HepG2 (cell line): ENCODE results near the gene FUBP3. TPM values are rescaled to one million over a fixed set of nuclear protein-coding genes. Genes with fewer than 3 reads are reported as not detected.

Experiments
- CBFB ChIP-seq: sonication (generic); formaldehyde crosslinking; IDR thresholded peaks from 2 replicates; pipeline ENCODE4 v1.4.0; 2020; ENCODE audit warnings: missing genetic modification reagents
- CENPT ChIP-seq: sonication (generic); formaldehyde crosslinking; IDR thresholded peaks from 2 replicates; pipeline ENCODE4 v1.8.0; 2022; ENCODE audit warnings: low read depth, mild to moderate bottlenecking, moderate library complexity, missing genetic modification reagents
- FOXK1 ChIP-seq: sonication (generic); formaldehyde crosslinking; IDR thresholded peaks from 2 replicates; pipeline ENCODE4 v1.4.0; 2020; ENCODE audit warnings: low read depth, missing genetic modification reagents, borderline replicate concordance
- HMG20B ChIP-seq: conservative IDR thresholded peaks from 2 replicates; pipeline ENCODE4 v1.6.1; 2016; ENCODE audit warnings: missing genetic modification reagents, missing compliant biosample characterization
- MATR3 ChIP-seq: sonication (generic); formaldehyde crosslinking; IDR thresholded peaks from 2 replicates; pipeline ENCODE4 v1.4.0; 2020; ENCODE audit warnings: missing genetic modification reagents
- MXD4 ChIP-seq: IDR thresholded peaks from 2 replicates; pipeline ENCODE4 v1.6.1; 2016; ENCODE audit warnings: mild to moderate bottlenecking, missing biosample characterization, missing genetic modification reagents
- PHF20 ChIP-seq: sonication (generic); formaldehyde crosslinking; IDR thresholded peaks from 2 replicates; pipeline ENCODE4 v1.5.0; 2020; ENCODE audit warnings: mild to moderate bottlenecking, missing genetic modification reagents
- PLRG1 ChIP-seq: fragments of 450-650 bp; conservative IDR thresholded peaks from 2 replicates; pipeline ENCODE4 v1.6.1; 2016
- POLR2AphosphoS5 ChIP-seq: IDR thresholded peaks from 2 replicates; pipeline ENCODE4 v1.6.1; 2012; ENCODE audit warnings: low read depth, low read length
- RBFOX2 ChIP-seq: fragments of 200-400 bp; formaldehyde crosslinking; IDR thresholded peaks from 2 replicates; pipeline ENCODE4 v1.6.1; 2017; ENCODE audit warnings: low read depth, mild to moderate bottlenecking, low read length
- SIN3A ChIP-seq: IDR thresholded peaks from 2 replicates; pipeline ENCODE4 v1.6.1; 2011; ENCODE audit warnings: low read depth, mild to moderate bottlenecking, control low read depth, low read length, borderline replicate concordance
- SMAD1 ChIP-seq: sonication (generic); formaldehyde crosslinking; IDR thresholded peaks from 2 replicates; pipeline ENCODE4 v1.4.0; 2020; ENCODE audit warnings: missing genetic modification reagents, low read depth, mild to moderate bottlenecking, borderline replicate concordance
- SMARCE1 ChIP-seq: fragments of 450-650 bp; IDR thresholded peaks from 2 replicates; pipeline ENCODE4 v1.6.1; 2017; ENCODE audit warnings: borderline replicate concordance
- SRY ChIP-seq: sonication (generic); formaldehyde crosslinking; IDR thresholded peaks from 2 replicates; pipeline ENCODE4 v1.8.0; 2022; ENCODE audit warnings: mild to moderate bottlenecking, missing genetic modification reagents
- SSRP1 ChIP-seq: IDR thresholded peaks from 2 replicates; pipeline ENCODE4 v1.6.1; 2016; ENCODE audit warnings: control low read depth
- TEAD3 ChIP-seq: optimal IDR thresholded peaks from 2 replicates; pipeline ENCODE3; 2016; ENCODE audit warnings: borderline replicate concordance
- ZNF333 ChIP-seq: sonication (generic); formaldehyde crosslinking; IDR thresholded peaks from 2 replicates; pipeline ENCODE4 v1.4.0; 2020; ENCODE audit warnings: mild to moderate bottlenecking, missing genetic modification reagents, borderline replicate concordance
- ZNF549 ChIP-seq: sonication (generic); formaldehyde crosslinking; IDR thresholded peaks from 2 replicates; pipeline ENCODE4 v1.5.0; 2020; ENCODE audit warnings: missing genetic modification reagents
- ZUFSP ChIP-seq: sonication (generic); formaldehyde crosslinking; IDR thresholded peaks from 2 replicates; pipeline ENCODE4 v1.9.0; 2021; ENCODE audit warnings: missing genetic modification reagents, mild to moderate bottlenecking, borderline replicate concordance
- polyA plus RNA-seq, 8 experiments: library from polyadenylated mRNA; depleted of rRNA in 3 of 8; stranded (reverse) in 7 of 8; unstranded in 1 of 8; fragments of >200 nt; fragmentation: Illumina TruSeq in 4 of 8; extraction: Trizol in 4 of 8; gene quantifications; 2 replicates each; pipeline versions ENCODE4 v1.2.1 to v1.2.3, GENCODE V29; 2011 to 2016; ENCODE audit warnings: low read depth in 4 of 8, missing spikeins in 1 of 8, mixed read lengths in 1 of 8; ENCODE audit not compliant: insufficient read depth in 1 of 8
- total RNA-seq, 5 experiments: library from RNA; depleted of rRNA; stranded (reverse); fragments of >200 nt; fragmentation: Illumina TruSeq; extraction: Trizol; gene quantifications; 2 replicates each; pipeline ENCODE4 v1.2.3, GENCODE V29; 2016; ENCODE audit warnings: low read depth in 1 of 5
- TF ChIP-seq, protein P1 (sequence below): sonication (generic); formaldehyde crosslinking; IDR thresholded peaks from 2 replicates; pipeline ENCODE4 v1.5.1; 2020; ENCODE audit warnings: mild to moderate bottlenecking, missing genetic modification reagents, moderate library complexity
- TF ChIP-seq, protein P2 (sequence below): IDR thresholded peaks from 2 replicates; pipeline ENCODE4 v1.6.1; 2016; ENCODE audit warnings: mild to moderate bottlenecking, missing biosample characterization, missing genetic modification reagents
- TF ChIP-seq, protein P3 (sequence below): sonication (generic); formaldehyde crosslinking; IDR thresholded peaks from 2 replicates; pipeline ENCODE4 v1.5.0; 2020; ENCODE audit warnings: missing genetic modification reagents
- TF ChIP-seq, protein P4 (sequence below): sonication (generic); formaldehyde crosslinking; conservative IDR thresholded peaks from 2 replicates; pipeline ENCODE4 v1.4.0; 2020; ENCODE audit warnings: missing genetic modification reagents

The FUBP3 gene
- total and polyA plus RNA-seq, 2 of the 13 experiments (the other 11 are each of a cell fraction or from before 2014, with no cell fraction given) = 28.7 to 40.0 TPM

DNA sequence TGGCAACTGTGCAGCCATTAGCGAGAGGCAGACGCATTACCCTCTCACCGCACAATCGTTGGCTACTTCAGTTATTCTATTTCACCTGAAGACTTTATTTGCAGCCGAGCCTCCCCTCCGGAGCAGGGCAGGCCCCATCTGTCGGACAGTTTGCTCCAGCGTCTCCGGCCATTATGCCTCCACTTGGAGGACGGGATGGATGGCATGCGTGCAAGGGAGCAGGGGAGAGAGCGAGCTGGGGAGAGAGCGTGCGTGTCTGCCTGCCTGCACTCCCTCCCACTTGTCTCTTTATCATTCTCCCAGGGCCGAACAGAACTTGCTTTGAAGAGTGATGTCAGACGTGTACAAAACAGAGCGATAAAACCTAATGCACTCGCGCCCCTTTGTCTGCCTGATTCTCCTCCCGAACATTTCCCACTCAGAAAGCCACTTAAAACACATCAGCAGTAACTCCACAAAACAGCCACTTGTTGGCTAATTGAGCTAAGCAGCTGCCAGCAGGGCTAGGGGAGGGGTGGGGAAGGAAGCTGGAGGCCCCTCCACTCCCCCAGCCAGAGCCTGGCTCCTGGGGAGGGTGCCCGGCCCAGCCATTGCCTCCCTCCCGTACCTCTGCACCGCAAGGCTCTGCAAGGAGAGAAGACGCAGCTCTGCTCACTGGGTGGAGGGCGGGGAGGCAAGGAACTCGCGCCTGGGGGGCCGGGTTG is 43.4 kb upstream of the FUBP3 start (continued):
- TF ChIP-seq, protein P1, sequence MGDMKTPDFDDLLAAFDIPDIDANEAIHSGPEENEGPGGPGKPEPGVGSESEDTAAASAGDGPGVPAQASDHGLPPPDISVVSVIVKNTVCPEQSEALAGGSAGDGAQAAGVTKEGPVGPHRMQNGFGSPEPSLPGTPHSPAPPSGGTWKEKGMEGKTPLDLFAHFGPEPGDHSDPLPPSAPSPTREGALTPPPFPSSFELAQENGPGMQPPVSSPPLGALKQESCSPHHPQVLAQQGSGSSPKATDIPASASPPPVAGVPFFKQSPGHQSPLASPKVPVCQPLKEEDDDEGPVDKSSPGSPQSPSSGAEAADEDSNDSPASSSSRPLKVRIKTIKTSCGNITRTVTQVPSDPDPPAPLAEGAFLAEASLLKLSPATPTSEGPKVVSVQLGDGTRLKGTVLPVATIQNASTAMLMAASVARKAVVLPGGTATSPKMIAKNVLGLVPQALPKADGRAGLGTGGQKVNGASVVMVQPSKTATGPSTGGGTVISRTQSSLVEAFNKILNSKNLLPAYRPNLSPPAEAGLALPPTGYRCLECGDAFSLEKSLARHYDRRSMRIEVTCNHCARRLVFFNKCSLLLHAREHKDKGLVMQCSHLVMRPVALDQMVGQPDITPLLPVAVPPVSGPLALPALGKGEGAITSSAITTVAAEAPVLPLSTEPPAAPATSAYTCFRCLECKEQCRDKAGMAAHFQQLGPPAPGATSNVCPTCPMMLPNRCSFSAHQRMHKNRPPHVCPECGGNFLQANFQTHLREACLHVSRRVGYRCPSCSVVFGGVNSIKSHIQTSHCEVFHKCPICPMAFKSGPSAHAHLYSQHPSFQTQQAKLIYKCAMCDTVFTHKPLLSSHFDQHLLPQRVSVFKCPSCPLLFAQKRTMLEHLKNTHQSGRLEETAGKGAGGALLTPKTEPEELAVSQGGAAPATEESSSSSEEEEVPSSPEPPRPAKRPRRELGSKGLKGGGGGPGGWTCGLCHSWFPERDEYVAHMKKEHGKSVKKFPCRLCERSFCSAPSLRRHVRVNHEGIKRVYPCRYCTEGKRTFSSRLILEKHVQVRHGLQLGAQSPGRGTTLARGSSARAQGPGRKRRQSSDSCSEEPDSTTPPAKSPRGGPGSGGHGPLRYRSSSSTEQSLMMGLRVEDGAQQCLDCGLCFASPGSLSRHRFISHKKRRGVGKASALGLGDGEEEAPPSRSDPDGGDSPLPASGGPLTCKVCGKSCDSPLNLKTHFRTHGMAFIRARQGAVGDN (CRISPR knock-in tag) = peak; percentile 85
- TF ChIP-seq ZNF549 (no peak), ZNF333 (CRISPR knock-in tag) (no peak), SRY (CRISPR knock-in tag) (no peak), POLR2AphosphoS5 (no peak), PLRG1 (no peak), PHF20 (CRISPR knock-in tag) (no peak), RBFOX2 (no peak), MXD4 (CRISPR knock-in tag) (no peak), CENPT (CRISPR knock-in tag) (no peak), SSRP1 (CRISPR knock-in tag) (no peak), CBFB (no peak), SMAD1 (CRISPR knock-in tag) (no peak), HMG20B (CRISPR knock-in tag) (no peak), ZUFSP (no peak), MATR3 (CRISPR knock-in tag) (no peak), SMARCE1 (no peak), FOXK1 (no peak), SIN3A (no peak), TEAD3 (CRISPR knock-in tag) (peak; percentile 33)
- TF ChIP-seq, protein P2, sequence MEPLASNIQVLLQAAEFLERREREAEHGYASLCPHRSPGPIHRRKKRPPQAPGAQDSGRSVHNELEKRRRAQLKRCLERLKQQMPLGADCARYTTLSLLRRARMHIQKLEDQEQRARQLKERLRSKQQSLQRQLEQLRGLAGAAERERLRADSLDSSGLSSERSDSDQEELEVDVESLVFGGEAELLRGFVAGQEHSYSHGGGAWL (CRISPR knock-in tag) = no peak
- TF ChIP-seq, protein P3, sequence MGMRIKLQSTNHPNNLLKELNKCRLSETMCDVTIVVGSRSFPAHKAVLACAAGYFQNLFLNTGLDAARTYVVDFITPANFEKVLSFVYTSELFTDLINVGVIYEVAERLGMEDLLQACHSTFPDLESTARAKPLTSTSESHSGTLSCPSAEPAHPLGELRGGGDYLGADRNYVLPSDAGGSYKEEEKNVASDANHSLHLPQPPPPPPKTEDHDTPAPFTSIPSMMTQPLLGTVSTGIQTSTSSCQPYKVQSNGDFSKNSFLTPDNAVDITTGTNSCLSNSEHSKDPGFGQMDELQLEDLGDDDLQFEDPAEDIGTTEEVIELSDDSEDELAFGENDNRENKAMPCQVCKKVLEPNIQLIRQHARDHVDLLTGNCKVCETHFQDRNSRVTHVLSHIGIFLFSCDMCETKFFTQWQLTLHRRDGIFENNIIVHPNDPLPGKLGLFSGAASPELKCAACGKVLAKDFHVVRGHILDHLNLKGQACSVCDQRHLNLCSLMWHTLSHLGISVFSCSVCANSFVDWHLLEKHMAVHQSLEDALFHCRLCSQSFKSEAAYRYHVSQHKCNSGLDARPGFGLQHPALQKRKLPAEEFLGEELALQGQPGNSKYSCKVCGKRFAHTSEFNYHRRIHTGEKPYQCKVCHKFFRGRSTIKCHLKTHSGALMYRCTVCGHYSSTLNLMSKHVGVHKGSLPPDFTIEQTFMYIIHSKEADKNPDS = no peak
- TF ChIP-seq, protein P4, sequence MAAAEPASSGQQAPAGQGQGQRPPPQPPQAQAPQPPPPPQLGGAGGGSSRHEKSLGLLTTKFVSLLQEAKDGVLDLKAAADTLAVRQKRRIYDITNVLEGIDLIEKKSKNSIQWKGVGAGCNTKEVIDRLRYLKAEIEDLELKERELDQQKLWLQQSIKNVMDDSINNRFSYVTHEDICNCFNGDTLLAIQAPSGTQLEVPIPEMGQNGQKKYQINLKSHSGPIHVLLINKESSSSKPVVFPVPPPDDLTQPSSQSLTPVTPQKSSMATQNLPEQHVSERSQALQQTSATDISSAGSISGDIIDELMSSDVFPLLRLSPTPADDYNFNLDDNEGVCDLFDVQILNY = no peak
